Measurements from ENCODE around the gene DBH.
"Not testable (repeated sequence)": the region's sequence is repeated elsewhere in the genome, so short reads cannot be mapped to it uniquely, and the experiment has no call there.

DBH gene

DNA sequence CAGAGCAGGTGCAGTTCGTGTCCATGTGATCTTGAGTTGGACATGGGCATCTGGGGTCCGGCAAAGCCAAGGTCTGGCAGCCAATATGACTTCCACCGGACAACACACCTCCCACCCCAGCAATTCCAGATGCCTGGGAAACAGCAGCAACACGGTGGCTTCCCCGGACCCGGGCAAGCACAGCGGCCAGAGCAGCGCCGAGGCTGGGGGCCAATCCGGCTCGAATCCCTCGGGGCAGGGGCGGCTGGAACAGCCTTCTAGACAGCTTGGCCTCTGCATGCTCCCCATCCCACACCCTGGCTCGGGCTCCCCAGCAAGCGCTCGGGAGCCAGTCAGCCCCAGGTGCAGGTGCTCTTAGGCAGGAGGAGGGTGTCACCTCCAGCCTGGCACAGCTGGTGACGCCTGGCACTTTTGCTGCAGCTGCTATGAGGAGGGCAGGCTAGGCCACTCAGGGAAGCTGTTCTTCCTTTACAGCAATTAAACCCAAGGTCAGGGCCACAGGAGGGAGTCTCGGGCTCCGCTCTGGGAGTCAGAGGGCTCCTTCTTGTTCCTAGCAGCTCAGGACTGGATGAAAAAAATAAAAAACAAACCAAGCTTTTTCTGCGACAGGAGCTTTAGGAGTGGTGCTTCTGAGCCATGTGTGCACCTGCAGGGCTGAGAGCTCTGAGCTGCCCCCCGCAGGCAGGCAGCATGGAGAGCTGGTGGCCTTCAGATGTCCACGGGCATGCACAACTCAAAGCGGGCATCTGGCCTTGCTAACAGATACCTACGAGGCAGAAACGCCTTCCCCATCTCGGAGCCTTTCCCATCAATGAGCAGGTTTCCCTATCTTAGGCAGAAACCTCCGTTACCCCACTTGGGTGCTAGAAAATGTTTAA lies 28.2 kb downstream of the DBH start:
- DNase-seq (ENCODE audit: low read depth in 2 of 3, low spot score in 2 of 3) = no peak

DNA sequence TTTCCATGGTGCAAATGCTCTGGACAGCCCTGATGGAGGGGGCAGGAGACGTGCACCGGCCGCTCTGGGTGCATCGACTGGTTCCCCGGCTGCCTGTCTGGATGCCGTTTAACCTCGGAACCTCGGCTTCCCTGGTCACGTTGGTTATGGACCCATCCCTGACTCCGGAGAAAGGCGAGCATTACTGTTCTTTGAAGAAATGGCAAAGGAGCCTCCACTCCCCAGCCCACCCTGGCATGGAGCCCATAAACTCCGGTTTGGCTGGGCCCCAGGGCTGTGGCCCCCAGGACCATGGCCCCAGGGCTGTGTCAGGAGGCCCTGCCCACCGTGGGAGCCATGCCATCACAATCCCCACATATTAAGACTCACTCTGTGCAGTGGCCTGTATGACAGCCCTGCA lies 28.9 kb downstream of the DBH start:
- DNase-seq (ENCODE audit: low read depth in 2 of 3, low spot score in 2 of 3) = no peak

DNA sequence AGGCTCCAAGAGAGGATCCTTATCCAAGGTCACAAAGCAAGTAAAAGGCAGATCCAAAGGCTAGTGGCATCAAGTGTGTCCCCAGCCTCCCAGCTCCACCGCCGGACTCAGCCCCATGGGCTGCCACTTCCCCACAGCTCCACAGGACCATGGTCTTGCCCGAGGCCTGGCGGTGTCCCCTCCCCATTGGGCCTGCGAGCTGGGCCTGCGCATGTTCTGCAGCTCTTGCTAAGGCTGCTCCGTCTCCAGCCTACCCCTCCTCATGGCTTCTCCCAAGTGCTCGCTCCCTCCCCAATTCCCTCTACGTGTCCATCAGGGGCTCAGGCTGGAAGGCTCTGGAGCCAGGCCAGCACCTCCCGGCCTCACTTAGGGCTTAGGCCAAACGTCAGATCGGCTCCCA lies 29.4 kb downstream of the DBH start:
- DNase-seq (ENCODE audit: low read depth in 2 of 3, low spot score in 2 of 3) = no peak

DNA sequence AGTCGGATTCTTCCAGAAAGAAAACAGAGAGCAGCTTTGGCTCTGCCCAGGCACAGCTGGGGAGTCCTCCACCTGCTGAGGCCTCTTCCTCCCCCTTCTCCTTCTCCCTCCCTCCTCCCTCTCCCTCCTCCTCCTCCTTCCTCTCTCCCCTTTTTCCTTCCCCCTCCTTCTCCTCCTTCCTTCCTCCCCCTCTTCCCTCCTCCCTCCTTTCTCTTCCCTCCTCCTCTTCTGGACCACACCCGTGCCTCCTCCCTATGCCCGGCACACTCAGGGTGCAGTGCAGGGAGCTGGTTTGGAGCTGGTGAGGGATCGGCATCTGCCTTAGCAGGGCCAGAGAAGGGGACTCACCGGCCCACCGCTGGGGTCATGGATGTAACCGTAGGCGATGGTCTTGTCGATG lies 30.2 kb downstream of the DBH start:
- no peak for DNase-seq (ENCODE audit: low read depth in 2 of 3, low spot score in 2 of 3)

DNA sequence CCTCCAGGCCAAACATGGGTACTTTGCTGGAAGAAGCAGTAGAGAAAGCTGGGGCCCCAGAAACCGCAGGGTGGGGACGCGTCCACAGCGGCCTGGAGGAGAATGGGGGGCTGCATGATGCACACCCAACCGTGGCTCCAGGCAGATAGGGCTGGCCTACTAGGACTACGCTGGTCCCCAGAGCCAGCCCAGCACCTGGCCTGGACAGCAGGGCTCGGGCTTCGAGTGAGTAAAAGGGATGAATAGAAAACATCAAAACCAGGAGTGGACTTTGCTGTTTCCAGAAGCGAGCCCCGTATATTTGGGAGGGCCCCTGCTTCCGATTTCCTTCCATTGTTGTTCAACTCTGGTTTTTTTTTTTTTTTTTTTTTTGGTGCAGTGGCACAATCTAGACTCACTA lies 30.7 kb downstream of the DBH start:
- no peak for DNase-seq (ENCODE audit: low read depth in 2 of 3, low spot score in 2 of 3)

DNA sequence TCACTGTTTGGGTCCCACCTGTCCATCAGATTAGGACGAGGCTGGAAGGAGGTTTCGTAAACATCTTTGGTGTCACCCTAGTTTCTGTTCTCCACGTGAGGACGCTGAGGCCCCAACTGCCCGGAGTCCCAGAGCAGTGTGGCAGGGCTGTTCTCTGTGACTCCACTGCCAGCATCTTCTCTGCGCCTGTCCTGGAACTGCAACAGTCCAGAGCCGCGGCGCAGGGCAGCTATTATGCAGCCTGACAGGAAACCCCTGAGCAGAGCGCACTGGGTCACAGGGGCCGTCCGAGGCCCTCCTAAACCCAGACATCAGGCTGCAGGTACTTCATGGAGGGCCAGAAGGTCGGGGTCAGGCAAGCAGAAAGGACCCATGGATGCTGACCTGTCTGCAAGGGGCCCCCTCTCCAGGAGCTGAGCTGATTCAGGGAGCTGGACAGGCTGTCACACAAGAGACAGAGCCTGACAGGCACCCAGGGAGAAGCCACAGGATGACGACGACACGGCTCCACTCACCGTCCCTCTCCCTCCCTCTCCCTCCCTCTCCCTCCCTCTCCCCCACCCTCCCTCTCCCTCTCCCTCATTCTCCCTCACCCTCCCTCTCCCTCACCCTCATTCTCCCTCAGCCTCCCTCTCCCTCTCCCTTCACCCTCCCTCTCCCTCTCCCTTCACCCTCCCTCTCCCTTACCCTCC lies 31.7 kb downstream of the DBH start:
- no peak for DNase-seq (ENCODE audit: low read depth in 2 of 3, low spot score in 2 of 3)

DNA sequence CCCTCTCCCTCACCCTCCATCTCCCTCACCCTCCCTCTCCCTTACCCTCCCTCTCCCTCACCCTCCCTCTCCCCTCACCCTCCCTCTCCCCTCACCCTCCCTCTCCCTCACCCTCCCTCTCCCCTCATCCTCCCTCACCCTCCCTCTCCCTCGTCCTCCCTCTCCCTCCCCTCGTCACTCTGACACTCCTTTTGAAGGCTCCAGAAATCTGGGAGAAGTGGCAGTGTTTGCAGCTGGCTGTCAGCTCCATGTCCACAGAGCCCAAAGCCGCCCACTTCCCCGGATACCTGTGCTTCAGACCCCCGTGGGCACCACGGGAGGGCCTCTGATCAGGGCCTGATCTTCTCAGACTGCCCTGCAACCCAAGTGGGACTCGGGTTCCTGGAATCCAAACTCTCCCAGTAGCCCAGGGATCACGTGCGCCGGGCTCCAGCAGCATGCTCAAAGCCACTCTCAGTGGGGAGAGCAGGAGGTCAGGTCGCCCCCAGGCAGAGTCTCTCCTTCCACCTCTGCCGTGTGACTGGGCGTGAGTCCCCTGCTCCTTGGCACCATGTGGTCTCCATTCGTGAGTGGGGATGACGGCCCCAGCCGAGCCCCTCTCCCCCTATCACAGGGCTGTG lies 33.1 kb downstream of the DBH start:
- DNase-seq (ENCODE audit: low read depth in 2 of 3, low spot score in 2 of 3) = no peak

DNA sequence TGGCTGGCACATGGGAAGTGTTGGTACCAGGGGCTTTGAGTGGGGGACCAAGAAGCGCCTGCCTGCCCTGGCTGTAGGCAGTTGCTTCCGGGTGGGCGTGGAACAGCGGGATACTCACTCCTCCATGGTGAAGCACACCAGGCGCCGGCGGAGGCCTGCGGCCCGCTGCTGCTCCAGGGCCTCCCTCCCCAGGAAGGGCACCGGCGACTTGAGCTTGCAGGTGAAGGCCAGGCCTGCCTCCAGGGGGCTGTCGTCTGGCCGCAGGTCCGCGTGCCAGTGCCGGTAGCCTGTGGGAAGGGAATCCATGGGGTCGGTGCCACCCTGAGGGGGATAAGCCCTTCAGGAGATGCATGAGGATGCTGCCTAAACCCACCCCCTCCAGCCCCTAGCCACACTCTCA lies 34.3 kb downstream of the DBH start:
- no peak for DNase-seq (ENCODE audit: low read depth in 2 of 3, low spot score in 2 of 3)

DNA sequence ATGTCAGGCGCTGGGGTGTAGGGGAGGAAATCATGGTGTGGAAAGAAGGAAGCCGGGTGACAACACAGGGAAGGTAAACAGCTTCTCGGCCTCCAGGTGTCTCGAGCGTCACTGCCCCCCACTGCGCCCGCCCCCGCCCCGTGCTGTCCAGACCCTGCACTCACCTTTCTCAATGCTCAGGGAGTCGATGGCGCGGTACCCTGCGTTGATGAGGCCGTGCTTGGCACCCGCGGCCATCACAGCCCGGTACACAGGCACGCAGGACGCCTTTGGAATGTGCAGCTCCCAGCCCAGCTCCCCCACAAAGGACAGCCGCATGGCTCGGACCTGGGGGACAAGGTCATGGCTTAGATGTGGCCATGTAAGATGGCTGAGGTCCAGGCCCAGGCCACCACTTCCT lies 35.2 kb downstream of the DBH start:
- DNase-seq (ENCODE audit: low read depth in 2 of 3, low spot score in 2 of 3) = no peak

DNA sequence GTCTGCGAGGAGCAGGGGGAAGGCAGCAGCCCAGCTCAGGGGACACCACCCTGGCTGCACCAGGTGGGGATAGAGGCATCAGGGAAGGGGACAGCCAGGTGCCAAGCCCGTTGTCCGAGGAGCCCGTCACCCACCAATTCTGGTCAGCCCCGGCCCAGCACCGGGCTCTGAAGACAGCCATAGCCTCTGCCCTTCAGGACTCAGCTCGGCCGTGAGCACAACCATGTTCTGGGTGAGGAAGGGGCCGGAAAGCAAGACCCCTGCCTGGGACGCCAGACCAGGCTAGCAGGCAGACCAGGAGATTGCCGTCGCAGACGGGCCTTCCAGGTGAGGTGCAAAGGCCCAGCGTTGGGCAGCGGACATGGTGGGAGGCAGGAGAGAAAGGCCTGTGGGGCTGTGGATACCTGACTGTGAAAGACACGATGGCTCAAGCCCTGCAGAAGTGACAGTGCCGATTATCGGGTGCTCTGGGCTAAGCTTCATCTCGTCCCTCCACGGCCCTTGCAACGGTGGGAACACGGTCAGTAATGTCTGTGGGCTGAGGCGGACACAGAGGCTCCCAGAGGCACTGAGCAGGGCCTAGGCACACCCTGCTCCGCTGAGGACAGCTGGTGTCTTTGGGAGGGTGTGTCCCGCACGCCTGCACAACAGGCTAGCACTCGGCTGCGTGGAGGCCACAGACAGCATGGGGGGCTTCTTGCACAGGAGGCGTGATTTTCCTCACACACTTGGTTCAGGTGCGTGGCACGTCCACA lies 36.5 kb downstream of the DBH start:
- DNase-seq (ENCODE audit: low read depth in 2 of 3, low spot score in 2 of 3) = no peak

DNA sequence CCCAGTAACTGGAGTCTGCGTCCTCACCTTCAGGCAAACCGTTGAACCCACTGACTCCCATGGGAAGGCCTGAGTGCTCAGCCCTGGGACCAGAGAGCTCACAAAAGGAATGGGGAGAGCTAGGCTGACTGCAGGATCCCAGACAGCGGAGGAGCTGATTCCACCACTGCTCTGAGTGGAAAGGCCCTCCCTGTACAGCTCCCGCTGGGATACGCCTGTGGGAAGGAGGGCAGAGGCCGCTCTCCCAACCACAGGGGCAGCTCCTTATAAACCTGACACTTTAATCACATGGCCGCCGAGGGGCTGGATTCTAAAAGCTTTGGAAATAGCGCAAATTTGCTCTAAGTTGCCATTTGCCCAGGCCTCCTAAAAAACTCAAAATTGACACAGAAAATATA lies 37.1 kb downstream of the DBH start:
- no peak for DNase-seq (ENCODE audit: low read depth in 2 of 3, low spot score in 2 of 3)

DNA sequence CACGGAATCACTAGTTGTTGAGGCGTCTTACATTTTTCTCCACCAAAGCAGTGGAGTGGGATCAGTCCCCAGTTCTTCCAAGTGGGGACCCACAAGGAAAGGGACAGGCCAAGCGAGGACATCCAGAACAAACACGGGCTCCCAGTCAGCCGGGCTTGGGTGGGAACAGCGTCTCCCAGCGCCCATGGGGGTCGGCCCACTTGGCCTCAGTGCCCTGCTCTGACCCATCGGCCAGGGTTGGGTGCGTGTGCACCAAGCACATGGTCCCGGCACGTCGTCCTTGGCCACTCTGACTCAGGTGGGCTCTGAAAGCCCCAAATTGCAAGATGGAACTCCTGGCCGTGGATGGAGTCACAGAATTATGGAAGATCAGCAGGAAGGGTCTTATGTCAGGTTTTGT lies 37.9 kb downstream of the DBH start:
- DNase-seq (ENCODE audit: low read depth in 2 of 3, low spot score in 2 of 3) = no peak

DNA sequence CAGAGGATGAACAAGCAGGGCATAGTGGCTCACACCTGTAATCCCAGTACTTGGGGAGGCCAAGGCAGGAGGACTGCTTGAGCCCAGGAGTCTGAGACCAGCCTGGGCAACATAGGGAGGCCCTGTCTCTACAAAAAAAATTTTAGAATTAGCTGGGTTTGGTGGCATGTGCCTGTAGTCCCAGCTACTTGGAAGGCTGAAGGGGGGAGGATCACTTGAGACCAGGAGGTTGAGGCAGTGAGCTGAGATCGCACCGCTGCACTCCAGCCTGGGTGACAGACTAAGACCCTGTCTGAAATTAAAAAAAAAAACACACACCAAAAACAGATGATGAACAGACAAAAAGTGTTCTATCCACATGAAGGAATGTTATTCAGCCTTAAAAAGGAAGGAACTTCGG lies 39.6 kb downstream of the DBH start:
- not testable (repeated sequence) for DNase-seq (ENCODE audit: low read depth in 2 of 3, low spot score in 2 of 3)

DNA sequence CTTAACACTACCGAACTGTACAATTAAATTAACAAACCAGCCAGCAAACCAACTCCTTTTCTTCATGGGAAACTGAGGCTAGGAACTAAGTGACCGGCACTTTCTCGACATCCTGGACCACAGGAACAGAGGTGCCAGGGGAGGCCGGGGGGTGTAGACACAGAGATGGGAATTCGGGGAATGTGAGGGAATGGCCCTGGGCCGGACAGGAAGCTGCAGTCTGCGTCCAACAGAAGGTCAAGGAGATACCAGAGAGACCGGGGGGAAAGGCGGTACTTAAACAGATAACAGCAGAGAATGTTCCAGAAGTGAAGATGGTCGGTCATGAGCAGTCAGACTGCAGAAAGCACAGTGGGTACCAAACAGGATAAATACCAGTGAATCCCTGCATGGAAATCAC lies 40.3 kb downstream of the DBH start:
- no peak for DNase-seq (ENCODE audit: low read depth in 2 of 3, low spot score in 2 of 3)

DNA sequence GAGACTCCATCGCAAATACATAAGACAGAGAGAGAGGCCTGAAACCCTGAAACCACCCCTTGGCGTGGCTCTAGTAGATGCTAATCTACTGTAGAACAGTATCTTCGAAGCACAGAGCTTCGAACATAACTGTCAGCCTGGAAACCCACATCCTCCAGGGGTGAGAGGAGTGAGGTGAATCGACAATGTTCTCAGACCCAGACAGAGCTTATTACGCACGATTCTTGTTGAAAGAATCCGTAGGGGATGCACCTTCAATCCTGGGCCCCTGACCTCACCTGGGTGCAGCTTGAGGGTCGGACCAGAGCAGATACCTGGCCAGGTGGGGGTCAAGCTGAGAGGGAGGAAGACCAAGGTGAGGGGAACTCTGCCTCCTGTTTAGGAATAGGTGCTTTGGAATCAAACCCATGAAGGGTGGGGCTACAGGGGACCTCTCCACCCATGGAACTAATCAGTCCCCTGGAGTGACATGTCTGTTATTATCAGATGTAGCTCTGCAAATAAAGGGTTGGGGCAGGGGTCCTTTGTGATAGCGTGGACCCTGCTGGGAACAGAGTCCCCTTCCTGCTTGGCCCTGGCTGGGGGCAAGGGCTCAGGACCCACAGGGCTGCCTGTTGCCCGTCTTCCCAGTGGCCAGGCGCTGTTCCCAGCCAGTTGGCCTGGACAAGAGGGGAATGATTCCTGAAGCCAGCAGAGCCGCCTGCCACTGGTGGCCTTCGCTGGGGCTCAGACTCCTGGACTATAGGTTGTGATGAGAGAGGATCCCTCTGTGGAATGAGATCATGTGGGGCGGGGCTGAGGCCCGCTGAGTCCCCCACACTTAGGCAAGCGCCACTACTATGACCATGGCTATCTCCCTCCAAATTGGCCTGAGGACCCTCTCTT lies 41.2 kb downstream of the DBH start:
- no peak for DNase-seq (ENCODE audit: low read depth in 2 of 3, low spot score in 2 of 3)

DNA sequence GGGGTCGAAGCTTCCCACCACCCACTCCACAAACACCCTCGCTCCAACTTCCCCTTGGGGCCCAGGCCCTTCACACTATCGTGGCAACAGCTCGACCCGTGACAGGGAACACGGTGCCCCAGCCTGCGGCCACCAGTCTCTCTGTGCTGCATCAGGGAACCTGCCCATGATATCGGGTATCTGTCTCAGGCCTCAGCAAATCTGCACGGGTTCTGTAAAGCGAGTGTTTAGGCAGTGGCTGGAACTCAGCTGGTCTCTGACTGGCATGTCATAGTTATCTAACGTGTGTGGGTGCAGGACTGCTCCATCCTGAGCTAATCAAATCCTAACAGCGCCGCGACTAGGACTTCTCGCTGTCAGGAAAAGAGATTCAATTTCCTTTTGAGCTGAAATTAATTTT lies 42.9 kb downstream of the DBH start:
- no peak for DNase-seq (ENCODE audit: low read depth in 2 of 3, low spot score in 2 of 3)

DNA sequence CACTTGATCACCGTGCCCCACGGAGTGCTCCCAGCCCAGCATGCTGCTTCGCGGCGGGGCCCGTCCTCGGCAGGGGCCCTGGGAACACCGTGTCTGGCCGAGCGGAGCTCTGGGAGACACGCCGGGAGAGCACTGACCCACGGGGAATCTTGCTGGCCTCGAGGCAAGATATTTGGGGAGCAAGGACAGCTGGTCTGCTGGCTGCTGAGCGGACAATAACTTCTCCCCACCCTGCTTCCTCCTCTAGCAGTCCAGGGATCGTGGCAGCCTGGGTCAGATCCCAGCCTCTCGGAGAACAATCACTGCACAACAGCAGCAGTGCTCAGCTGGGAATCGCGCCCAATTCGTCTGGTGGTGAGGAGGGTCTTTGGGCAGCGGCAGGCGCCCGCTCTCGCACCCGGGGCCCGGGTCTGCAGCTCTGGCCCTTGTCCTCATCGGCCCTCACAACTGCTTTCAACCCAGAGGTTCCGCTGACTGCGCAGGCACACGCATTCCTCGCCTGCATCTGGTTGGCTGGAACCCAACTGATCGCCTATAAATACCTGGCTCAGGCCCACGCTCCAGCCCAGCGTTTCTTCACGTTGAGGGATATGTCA lies 43.4 kb downstream of the DBH start:
- DNase-seq (ENCODE audit: low read depth in 2 of 3, low spot score in 2 of 3) = no peak

DNA sequence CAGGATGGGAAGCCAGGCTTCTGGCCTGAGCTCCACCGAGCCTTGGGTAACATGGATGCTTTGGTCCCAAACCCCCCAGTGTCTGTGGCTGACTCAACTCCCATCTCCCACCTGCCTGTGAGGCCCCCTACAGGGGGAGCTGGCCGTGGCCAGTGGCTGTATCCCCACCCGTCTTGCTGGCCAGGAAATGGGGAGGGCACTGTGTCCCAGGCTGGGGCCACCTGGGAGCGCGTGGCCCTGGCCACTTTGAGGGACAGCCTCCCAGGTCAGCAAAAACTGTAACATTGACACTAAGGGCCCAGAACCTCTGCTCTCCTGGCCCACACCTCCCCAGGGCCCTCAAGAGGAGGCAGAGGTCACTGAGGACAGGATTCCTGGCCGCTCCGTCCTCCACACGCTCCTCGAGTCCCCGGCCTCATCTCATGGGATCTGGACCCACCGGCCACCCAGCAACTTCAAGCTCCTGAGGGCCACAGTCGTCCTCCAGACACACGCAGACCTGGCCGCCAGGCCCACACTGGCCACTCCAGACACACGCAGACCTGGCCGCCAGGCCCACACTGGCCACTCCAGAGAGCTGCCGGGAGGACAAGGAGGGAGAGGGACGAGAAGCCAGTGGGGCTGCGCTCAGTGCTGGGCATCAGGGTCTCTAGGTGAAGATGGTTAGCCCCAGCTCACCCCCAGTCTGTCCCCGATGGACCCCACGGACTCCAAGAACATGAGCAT lies 44.2 kb downstream of the DBH start:
- no peak for DNase-seq (ENCODE audit: low read depth in 2 of 3, low spot score in 2 of 3)

DNA sequence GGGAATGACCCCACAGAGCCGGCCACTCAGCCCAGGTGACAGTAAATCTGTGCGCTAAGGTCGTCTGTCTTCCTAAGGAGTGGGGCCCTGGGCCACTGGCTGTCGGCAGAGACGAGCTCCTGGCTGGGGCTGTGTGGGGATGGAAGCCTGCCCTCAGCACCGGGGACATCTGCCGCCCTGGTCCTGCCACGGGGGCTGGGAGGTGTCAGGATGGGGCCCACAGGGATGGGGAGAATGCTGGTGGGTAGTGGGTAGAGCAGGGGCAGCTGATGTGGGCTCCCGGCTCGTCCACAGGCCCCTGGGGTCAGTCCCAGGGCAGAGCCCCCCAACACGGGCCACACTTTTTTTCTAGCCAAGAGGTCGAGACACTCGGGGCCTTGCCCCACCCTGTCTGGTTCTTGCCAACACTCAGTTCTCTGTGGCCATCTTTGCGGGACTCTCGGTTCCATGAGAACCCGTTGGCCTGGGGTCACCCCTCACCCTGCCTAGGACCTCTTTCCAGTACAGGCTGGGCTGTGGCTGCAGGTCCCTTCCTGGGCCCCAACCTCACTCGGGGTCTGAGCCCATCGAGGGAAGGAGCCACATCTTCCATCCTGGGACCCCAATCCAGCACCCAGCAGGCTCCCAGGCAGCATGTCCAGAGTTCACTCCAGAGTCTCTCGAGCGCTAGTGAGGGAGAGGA lies 45.0 kb downstream of the DBH start:
- DNase-seq (ENCODE audit: low read depth in 2 of 3, low spot score in 2 of 3) = no peak

Data from activated CD8-positive, alpha-beta memory T cell treated with anti-CD3 and anti-CD28 coated beads for 48 hours (primary cell).